OCI-LY3 (cell line): ENCODE measurements around the gene LRRC8D.

Experiments used
- CTCF ChIP-seq: fragments of 200-600, 300-600 bp; sonication (generic); IDR thresholded peaks from 2 replicates; pipeline ENCODE4 v1.5.1; 2014; ENCODE audit warnings: antibody characterized with exemption, low read length, low read depth
- EZH2phosphoT487 ChIP-seq: fragments of 200-600 bp; shearing (Covaris generic); IDR thresholded peaks from 2 replicates; pipeline ENCODE4 v1.6.1; 2018; ENCODE audit warnings: antibody characterized with exemption, mixed run types, low read depth

- TF ChIP-seq CTCF (no peak), EZH2phosphoT487 (no peak)
Observed at GRCh38 chr1:89932598-89933364, 111.9 kb downstream of the LRRC8D start.
